ELF-1 (cell line): Measurements from ENCODE around the gene SINHCAF.
"Not testable (repeated sequence)": the region's sequence is repeated elsewhere in the genome, so short reads cannot be mapped to it uniquely, and the experiment has no call there.

Experiments
- DNase-seq: peaks from one replicate; pipeline ENCODE4 v3.0.0-alpha.2; 2016; ENCODE audit warnings: low read depth, low spot score

Gene SINHCAF

DNA sequence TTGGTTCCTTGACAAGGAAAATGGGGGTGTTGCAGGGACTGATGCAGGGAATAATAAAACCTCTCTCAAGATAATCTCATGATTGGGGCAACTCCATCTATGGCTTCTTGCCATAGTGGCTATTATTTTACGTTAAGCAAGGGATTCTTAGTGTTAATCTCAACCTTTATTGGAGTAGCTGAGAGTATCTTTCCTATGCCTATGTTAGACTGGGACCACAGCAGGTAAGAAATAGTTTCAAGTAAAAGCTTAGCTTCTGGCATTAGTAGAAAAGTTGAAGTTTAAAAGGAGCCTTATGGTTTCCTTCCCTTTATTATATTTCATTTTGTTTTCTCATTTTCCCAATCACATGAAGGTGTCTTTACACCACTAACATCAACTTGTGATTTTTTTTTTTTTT lies 16.7 kb downstream of the SINHCAF start:
- DNase-seq, result no peak

DNA sequence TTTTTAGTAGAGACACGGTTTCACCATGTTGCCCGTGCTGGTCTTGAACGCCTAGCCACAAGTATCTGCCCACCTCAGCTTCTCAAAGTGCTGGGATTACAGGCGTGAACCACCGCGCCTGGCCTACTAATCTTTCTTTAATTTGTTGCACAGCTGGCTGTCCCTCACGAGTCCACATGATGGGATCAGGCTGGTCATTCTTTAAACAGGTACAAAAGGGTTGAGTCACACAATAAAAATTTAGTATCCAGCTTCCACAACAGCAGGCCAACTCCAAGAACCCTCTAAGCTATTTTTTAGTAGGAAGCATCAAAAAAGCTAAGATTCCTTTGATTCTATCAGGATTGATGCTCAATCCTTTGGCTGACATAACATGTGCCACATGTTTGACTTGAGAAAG lies 17.8 kb downstream of the SINHCAF start:
- no peak for DNase-seq

GRCh38 chr12:31306866-31307265 lies 19.1 kb downstream of the SINHCAF start:
- DNase-seq, result no peak

DNA sequence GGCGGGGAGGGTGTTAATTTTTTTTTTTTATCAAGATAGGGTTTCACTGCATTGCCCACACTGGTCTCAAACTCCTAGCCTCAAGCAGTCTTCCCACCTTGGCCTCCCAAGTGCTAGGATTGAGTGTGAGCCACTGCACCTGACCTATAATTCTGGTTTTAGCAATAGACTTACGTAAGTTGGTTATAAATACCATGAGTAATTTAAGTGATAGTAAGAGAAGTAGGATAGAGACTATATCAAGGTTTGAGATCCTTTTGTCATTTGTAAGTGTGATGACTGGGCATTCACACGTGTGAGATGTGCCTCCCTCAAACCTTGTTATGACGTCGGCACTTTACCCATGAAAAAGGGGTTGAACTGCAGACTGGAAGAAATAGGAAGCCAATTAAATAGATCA lies 22.5 kb downstream of the SINHCAF start:
- no peak for DNase-seq

- DNase-seq, result no peak
Measured at GRCh38 chr12:31301311-31301710, 24.6 kb downstream of the SINHCAF start.

DNA sequence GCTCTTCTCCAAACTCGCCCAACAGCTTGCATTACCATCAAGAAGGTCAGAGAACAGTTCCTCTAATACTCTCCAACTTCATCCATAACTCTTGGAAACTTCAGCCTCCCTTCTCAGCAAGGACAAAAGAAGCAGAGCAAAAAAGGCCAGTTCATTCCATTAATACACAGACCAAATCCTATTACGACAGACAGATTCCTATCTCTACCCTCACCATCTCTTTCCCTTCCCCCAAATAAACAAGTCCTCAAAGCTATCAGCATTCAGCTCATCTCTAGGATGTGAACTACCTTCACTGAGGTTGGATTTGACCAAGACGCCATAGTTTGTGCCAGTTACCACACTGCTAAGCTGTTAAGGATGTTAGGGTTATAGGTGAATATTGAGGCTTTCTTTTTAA lies 25.2 kb downstream of the SINHCAF start:
- no peak for DNase-seq

GRCh38 chr12:31300341-31300740 lies 25.6 kb downstream of the SINHCAF start:
- no peak for DNase-seq

DNA sequence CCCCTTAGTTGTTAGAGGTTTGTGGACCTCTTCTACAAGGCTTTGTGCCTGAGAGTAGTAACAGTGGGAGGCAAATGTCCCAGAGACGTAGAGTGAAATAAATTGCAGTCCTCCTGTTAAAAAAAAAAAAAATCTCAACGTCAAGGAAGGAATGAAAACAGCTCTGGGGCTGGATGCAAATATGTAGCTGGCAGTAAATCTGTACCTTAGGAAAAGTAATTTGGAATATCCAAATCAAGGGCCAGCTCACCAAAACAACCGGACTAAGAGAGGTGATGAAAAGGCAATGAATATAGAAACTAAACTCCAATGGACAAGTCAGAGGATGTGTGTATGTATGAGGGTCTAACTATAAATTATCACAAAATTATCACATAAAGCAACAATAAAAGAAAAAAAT lies 27.0 kb downstream of the SINHCAF start:
- DNase-seq, result no peak

- no peak for DNase-seq
Measured at GRCh38 chr12:31298515-31298910, 27.4 kb downstream of the SINHCAF start.

GRCh38 chr12:31297572-31298514 lies 28.1 kb downstream of the SINHCAF start:
- no peak for DNase-seq

DNA sequence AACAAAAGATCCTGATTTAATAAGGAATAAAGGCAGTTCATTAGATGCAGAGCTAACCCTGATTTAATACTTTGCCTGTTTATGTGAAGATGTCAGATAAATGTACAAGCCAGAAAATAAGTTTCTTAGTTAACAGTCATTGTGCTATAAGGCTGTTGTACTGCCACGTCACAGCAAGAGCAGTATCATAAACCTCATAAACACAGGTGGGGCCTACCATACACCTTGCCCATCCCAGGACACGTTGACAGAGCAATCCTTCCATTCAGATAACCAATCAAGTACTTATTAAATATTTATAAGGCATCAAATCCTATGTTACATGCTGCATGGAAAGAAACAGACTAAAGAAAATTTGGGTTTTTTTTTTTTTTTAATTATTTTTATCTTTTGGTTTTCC lies 36.5 kb downstream of the SINHCAF start:
- no peak for DNase-seq

DNA sequence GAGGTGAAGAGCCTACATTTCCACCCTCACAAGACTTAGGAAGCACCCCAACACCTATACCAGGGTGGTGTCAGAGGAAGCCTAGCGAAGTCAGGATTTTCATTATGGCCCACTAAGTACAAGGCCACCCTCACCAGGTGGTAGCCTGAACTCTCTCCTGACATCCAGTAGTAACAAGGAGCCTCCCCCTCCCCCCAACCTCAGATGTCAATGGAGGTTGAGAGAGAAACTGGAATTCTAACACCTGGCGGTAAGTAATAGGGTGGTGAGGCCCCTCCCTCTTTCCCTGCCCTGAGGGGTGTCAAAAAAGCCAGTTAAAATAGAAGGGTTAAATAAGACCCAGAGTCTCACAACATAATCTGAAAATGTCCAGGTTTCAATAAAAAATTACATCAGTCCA lies 37.6 kb downstream of the SINHCAF start:
- DNase-seq, result peak; percentile 71

GRCh38 chr12:31280183-31280582 lies 45.8 kb downstream of the SINHCAF start:
- no peak for DNase-seq

DNA sequence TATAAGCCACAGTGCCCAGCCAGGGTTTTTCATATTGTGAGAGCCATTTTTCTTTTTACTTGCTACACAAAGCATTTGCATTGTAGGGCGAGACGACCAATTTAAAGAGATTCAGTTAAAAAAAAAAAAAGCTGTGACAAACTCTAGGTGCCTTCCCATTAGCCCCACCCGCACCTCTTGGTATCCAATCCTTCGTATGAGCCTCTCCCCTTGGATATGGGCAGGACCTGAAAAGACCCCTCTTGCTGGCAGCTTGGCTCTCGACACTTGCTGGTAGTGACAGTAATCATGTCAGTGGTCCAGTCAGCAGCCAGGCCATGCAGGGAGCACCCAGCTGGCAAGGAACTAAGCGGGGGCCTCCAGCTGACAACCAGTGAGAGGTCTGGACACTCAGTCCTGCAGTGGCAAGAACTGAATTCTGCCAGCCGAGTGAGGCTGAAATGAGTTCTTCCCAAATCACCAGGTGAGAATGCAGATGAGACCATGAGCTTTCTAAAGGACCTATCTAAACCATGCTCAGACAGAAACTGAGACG lies 46.5 kb downstream of the SINHCAF start:
- DNase-seq, result no peak

- no peak for DNase-seq
Measured at GRCh38 chr12:31278832-31279231, 47.1 kb downstream of the SINHCAF start.

GRCh38 chr12:31278424-31278823 lies 47.5 kb downstream of the SINHCAF start:
- DNase-seq, result no peak

GRCh38 chr12:31277081-31277480 lies 48.9 kb downstream of the SINHCAF start:
- no peak for DNase-seq

DNA sequence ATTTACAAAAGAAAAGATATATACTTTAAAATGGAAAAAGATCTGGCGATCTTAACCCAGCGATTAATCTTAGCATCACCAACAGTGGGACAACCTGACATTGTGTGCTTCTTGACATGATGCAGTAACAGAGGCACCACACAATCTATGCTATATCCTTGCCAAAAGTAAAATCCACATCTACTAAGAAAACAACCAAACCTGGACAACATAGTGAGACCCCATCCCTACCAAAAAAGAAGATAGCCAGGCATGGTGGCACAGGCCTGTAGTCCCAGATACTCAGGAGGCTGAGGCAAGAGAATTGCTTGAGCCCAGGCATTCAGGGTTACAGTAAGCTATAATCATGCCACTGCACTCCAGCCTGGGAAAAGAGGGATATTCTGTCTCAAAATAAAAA lies 50.5 kb downstream of the SINHCAF start:
- DNase-seq, result no peak

- DNase-seq, result no peak
Measured at GRCh38 chr12:31274520-31275300, 51.2 kb downstream of the SINHCAF start.

DNA sequence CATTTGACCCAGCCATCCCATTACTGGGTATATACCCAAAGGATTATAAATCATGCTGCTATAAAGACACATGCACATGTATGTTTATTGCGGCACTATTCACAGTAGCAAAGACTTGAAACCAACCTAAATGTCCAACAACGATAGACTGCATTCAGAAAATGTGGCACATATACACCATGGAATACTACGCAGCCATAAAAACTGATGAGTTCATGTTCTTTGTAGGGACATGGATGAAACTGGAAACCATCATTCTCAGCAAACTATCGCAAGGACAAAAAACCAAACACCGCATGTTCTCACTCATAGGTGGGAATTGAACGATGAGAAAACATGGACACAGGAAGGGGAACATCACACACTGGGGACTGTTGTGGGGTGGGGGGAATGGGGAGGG lies 52.2 kb downstream of the SINHCAF start:
- DNase-seq, result not testable (repeated sequence)

DNA sequence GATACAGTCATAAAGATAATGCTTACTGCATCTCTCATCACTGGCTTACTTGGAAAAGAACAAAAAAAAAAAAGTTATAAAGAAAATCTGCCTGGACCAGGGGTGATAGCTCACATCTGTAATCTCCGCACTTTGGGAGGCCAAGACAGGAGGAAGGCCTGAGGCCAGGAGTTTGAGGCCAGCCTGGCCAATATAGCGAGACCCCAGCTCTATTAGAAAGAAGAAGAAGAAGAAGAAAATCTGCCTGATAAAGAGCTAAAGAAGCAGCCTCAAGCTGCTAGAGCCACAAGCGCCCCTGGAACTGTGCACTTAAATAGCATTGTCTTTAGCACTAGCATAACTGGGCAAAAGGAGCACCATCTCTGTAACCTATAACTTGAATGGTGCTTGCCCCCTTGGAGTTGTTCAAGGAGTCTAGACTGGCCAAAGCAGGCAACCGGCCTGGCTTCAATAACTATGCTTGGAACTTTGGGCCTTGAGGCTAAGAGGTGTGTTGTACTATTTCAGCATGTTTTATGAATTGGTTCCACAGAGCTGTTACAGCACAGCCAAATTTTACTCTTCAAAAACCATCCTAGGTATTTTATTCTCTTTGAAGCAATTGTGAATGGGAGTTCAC lies 53.2 kb downstream of the SINHCAF start:
- no peak for DNase-seq

DNA sequence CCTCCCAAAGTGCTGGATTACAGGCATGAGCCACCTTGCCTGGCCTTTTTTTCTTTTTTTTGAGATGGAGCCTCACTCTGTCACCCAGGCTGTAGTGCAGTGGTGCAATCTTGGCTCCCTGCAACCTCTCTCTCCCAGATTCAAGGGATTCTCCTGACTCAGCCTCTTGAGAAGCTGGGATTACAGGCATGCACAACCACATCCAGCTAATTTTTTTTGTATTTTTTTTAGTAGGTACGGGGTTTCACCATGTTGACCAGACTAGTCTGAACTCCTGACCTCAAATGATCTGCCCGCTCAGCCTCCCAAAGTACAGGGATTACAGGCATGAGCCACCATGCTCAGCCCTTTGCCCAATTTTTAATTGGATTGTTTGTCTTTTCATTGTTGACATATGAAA lies 58.0 kb downstream of the SINHCAF start:
- DNase-seq, result no peak
